ENCODE results near the gene MECP2.
A peak's percentile ranks its signal among the peaks of the same experiment; 100 is the strongest.

Gene MECP2

DNA sequence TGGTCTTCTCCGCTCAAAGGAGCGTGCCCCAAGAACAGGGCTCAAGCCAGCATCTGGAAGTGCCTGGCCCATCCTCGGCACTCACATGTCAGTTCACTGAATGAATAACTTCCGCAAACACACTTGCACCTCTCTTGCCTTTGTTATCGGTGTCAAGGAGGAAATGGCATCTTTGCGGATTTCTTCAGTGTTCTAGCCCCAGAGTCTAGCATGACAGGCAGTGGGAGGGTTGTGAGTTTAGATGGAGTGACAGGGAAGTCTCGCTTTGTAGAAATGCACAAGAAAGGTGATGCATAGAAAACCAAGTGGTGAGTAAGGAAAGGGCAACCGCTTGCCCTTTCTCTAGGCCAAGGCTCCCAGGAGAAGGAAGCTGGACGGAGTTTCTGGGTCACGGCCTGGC, 17.6 kb upstream of the MECP2 start:
- DNase-seq: no peak

DNA sequence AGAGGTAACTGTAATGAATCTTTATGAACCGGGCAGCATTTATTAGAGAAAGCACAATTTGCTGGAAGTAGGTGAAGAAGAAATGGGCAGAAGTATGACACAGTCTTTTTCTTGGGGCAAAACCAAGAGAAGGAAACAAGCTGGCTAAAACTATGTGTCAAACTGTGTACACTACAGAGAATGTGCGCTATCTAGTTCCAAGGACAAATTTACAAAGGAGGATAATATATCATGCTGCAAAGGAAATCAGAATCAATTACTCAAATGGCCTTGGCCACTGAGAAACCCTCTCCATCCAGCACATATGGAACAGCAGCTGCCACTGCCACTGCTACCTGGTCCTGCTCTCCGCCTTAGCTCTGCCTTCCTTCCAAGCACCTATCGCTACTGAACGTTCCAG, 17.1 kb upstream of the MECP2 start:
- DNase-seq: no peak

DNA sequence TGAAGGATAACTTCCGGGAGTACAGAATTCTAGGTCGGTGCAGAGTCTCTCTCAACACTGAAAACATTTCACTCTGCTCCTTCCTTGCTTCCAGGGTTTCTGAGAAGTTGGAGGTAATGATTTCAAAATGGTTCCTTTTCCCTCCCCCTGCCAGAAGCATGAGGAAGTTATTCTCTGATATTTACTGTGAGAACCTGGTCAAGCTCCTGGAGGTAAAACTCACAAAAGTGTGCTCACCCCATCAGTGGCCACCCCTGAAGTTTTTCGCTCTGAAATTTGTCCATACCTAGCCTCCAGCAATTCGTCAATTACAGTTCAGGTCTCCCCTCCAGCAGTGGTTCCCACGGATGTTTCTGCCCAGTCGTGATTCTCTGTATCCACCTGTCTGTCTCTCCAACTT, 16.2 kb upstream of the MECP2 start:
- no peak for DNase-seq

DNA sequence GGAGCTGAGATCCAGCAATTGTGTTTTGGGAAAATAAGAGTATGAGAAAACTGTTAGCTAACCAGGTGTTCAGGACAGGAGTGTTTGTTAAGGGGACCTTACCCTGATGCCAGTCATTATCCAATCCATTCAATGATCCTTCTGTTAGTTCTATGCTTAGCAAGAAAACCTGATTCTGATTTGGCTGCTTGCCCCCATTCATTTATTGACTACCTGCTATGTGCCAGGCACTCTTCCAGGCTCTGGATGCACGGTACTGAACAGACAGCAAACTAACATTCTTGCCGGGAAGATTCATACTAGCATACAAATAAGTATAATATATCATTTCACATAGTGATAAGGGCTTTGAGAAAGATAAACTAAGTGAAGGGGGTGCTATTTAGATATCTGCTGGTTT, 1.0 kb upstream of the MECP2 start:
- no peak for DNase-seq

GRCh38 chrX:154097003-154097588, 421 bp downstream of the MECP2 start:
- peak; percentile 61 for DNase-seq

- DNase-seq: no peak
Observed at GRCh38 chrX:154096140-154097002, 1.1 kb downstream of the MECP2 start.

GRCh38 chrX:154094833-154095232, 2.7 kb downstream of the MECP2 start:
- DNase-seq: no peak

DNA sequence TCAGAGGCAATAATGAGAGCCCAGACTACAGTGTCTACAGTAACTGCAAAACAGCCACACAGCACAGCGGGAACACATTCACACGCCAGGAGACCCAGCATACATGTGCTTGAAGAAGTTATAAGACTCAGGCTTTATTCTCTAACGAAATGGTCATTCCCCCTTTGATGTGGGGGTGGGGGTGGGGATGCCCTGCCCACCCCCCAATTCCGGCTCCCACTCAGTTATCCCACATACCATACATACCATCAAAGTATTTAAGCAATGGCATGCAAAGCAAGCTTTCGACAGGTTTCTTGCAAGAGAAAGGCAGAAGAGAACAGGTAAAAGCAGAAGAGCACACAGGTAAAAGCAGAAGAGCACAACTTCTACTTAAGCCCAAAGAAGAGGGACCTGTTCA, 3.6 kb downstream of the MECP2 start:
- no peak for DNase-seq

- no peak for DNase-seq
Observed at GRCh38 chrX:154092371-154092770, 5.1 kb downstream of the MECP2 start.

DNA sequence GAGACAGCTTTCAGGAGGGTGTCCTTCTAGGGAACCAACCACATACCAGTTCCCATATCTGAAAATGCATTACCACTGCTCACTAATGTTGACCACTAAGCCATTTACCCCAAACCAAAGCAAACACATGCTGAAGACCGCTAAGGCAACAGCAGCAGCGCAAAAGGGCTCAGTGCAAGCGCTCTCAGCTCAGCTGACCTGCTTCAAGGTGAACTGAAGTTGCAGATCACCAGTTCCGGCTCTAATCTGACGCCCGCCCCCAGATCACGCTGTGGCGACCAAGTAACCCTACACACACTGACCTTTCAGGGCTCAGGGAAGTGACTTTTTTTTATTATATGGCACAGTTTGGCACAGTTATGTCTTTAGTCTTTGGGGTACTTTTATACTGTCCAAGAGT, 5.8 kb downstream of the MECP2 start:
- DNase-seq: no peak

DNA sequence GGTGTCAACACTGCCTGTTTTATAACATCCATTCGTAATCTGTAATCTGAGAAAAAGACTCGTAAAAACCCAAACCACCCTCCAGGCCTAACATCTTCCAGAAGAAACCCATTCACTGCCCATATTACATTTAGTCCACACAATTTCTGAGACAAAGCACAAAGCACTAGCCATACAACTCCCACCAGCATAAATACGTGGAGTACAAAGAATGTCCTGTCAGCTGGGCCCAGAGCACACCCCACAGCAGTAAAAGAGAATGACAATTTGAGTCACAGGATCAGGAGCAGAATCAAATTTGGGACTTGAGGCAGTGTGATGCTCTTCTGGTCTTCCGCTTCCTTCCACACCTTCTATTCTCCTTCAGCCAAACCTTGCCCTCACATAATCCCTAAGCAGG, 6.8 kb downstream of the MECP2 start:
- no peak for DNase-seq

GRCh38 chrX:154084449-154085300, 12.8 kb downstream of the MECP2 start:
- no peak for DNase-seq

- DNase-seq: no peak
Observed at GRCh38 chrX:154083126-154083517, 14.4 kb downstream of the MECP2 start.

DNA sequence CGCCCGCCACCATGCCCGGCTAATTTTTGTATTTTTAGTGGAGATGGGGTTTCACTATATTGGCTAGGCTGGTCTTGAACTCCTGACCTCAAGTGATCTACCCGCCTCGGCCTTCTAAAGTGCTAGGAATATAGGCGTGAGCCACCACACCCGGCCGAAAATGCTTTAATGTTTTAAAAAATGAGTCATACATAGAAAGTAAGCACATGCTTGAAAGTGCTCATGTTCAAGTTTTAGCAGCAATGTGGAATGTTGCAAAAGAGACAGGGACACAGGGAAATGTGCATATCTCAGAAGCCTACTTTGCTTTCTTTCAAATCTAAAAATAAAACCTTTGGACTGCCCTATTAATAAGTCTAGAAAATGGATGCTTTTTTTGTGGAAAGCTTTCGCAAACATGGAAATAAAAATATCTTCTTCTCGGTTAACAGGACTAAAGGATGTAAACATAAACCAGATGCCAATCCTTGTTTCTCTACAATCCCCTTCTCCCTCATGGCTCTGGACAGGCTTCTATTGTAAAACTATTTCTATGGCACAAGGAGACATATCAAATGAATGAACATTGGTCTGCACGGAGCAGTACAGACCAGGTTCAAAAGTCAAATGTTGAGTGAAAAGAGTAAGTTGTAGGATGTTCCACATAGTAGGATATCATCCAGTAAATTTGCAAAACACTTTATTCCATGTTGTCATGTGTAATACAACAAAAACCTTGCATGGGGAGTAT, 15.0 kb downstream of the MECP2 start:
- DNase-seq: no peak

DNA sequence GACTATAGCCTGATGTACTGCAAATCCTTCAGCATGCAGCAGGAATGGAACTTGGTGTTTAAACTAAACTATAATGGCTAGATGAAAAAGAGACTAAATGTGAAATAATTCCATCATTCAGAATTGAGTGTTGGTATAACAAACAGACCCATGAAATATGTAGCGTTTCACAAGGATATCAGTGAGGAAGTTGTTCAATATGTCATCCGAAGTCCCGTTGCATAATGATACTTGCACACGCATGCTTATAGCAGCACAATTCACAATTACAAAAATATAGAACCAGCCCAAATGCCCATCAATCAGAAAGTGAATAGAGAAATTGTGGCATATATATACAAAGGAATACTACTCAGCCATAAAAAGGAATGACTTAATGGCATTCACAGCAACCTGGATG, 20.4 kb downstream of the MECP2 start:
- no peak for DNase-seq

- no peak for DNase-seq
Observed at GRCh38 chrX:154074199-154074598, 23.3 kb downstream of the MECP2 start.

GRCh38 chrX:154072192-154072591, 25.3 kb downstream of the MECP2 start:
- DNase-seq: no peak

GRCh38 chrX:154068560-154068959, 29.0 kb downstream of the MECP2 start:
- DNase-seq: no peak

GRCh38 chrX:154064637-154065435, 32.7 kb downstream of the MECP2 start:
- DNase-seq: no peak

DNA sequence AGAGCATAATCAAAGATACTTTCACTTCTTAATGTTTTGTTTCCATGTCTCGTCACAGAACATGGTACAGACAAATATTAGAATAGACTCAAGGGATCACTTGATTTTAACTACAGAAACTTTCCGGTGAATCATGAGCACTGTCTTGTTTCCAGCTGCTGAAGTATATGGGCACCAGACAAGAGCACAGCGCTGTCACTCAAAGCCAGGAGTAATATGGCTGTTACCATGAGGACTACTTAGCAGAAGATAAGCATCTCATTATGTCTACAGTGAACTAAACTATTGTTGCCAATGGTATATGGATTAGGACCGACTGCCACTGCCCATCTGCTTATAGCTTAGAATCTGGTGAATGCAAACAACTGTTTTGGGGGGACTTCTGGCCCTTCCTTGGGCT, 34.3 kb downstream of the MECP2 start:
- DNase-seq: no peak

DNA sequence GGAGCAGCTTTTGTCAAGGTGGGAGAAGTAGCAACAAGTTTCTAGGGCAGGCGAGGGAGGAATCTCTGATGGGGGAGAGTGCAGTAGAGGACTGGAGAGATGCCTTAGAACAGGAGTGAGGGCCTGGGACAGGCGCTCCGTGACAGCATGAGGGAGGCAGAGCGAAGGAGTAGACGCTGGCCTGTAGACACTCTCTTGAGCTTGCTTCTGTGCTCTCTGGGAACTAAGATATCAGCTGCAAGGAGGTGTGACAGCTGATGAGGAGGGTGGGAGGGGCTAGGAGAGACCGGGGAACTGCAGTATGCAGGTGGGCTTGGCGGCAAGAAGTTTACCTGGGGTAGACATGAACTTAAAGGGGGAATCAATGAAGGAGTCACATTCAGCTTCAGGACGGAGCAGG, 35.7 kb downstream of the MECP2 start:
- no peak for DNase-seq

DNA sequence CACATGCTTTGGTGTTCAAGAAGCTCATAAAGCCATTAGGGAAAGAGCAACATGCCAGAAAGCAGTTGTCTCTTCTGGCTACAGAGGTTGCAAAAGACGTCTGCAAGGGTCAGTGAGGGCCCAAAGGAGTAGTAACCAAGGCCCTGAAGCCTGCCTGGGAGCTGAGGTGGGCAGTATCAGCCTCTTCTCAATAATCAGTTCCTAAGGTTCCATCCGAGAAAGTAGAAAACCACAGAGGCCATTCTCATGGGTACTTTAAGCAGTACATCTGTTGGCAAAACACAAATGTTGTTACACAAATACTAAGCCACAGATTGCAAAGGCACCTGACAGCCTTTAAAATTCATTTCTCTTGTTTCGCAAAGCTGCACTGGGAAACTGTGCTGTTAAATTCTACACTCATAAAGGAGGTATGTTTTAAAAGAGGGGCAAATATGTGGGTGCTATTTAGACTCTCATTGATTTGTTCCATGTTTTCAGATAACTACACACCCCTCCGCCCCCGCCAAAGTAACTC, 37.7 kb downstream of the MECP2 start:
- no peak for DNase-seq

All from NCI-H2107 (cell line).